ENCODE data around the gene HTR7. TPM values are rescaled to one million over a fixed set of nuclear protein-coding genes. Genes with fewer than 3 reads are reported as not detected.

HTR7 gene
- total and polyA plus RNA-seq, 9 of the 15 experiments (the other 6 are each of a cell fraction or from before 2014, with no cell fraction given): 0.07 to 0.33 (median 0.18) TPM

- TF ChIP-seq ID3 (CRISPR knock-in tag; IDR thresholded peaks at IDR 0.05): no peak
- no peak for TF ChIP-seq ID3 (tag; IDR thresholded peaks at IDR 0.05)
- no peak for TF ChIP-seq POLR2AphosphoS5 (IDR thresholded peaks at IDR 0.05; ENCODE audit: control insufficient read depth, insufficient read depth, low read depth, low read length)
- TF ChIP-seq HEY1 (CRISPR knock-in tag; IDR thresholded peaks at IDR 0.05; ENCODE audit: borderline replicate concordance): no peak
- TF ChIP-seq ARID1B (IDR thresholded peaks at IDR 0.05): 0 out of 2 replicates have a peak, but pooled peaks have one; percentile 24
- no peak for TF ChIP-seq ZFX (CRISPR knock-in tag; IDR thresholded peaks at IDR 0.05)
- no peak for TF ChIP-seq PBX2 (CRISPR knock-in tag; IDR thresholded peaks at IDR 0.05; ENCODE audit: low read depth)
- TF ChIP-seq PBX2 (tag; conservative IDR thresholded peaks at IDR 0.05; ENCODE audit: low read depth): peak; percentile 59; the same call in 1 of the 2 replicates
- no peak for TF ChIP-seq EWSR1 (IDR thresholded peaks at IDR 0.05; ENCODE audit: borderline replicate concordance, low read depth, partially characterized antibody)
- TF ChIP-seq SIN3A (IDR thresholded peaks at IDR 0.05; ENCODE audit: borderline replicate concordance in 2 of 2, control insufficient read depth in 1 of 2, low read depth in 2 of 2, low read length in 2 of 2): no peak
- no peak for TF ChIP-seq POLR2H (tag; IDR thresholded peaks at IDR 0.05; ENCODE audit: low read depth)
- TF ChIP-seq, protein P1, sequence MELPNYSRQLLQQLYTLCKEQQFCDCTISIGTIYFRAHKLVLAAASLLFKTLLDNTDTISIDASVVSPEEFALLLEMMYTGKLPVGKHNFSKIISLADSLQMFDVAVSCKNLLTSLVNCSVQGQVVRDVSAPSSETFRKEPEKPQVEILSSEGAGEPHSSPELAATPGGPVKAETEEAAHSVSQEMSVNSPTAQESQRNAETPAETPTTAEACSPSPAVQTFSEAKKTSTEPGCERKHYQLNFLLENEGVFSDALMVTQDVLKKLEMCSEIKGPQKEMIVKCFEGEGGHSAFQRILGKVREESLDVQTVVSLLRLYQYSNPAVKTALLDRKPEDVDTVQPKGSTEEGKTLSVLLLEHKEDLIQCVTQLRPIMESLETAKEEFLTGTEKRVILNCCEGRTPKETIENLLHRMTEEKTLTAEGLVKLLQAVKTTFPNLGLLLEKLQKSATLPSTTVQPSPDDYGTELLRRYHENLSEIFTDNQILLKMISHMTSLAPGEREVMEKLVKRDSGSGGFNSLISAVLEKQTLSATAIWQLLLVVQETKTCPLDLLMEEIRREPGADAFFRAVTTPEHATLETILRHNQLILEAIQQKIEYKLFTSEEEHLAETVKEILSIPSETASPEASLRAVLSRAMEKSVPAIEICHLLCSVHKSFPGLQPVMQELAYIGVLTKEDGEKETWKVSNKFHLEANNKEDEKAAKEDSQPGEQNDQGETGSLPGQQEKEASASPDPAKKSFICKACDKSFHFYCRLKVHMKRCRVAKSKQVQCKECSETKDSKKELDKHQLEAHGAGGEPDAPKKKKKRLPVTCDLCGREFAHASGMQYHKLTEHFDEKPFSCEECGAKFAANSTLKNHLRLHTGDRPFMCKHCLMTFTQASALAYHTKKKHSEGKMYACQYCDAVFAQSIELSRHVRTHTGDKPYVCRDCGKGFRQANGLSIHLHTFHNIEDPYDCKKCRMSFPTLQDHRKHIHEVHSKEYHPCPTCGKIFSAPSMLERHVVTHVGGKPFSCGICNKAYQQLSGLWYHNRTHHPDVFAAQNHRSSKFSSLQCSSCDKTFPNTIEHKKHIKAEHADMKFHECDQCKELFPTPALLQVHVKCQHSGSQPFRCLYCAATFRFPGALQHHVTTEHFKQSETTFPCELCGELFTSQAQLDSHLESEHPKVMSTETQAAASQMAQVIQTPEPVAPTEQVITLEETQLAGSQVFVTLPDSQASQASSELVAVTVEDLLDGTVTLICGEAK (IDR thresholded peaks at IDR 0.05): no peak
- TF ChIP-seq, protein P1 (CRISPR knock-in tag; IDR thresholded peaks at IDR 0.05): no peak
- TF ChIP-seq ETV1 (tag; conservative IDR thresholded peaks at IDR 0.05; ENCODE audit: low read depth): no peak
- TF ChIP-seq SMAD4 (CRISPR knock-in tag; conservative IDR thresholded peaks at IDR 0.05): no peak
- TF ChIP-seq ZNF785 (CRISPR knock-in tag; IDR thresholded peaks at IDR 0.05): no peak
Observed at GRCh38 chr10:90800232-90800796, 57.5 kb downstream of the HTR7 start (continued).

Data from K562 (cell line).